Measurements from ENCODE around the gene CYGB.
A peak's percentile ranks its signal among the peaks of the same experiment; 100 is the strongest.

Gene CYGB

DNA sequence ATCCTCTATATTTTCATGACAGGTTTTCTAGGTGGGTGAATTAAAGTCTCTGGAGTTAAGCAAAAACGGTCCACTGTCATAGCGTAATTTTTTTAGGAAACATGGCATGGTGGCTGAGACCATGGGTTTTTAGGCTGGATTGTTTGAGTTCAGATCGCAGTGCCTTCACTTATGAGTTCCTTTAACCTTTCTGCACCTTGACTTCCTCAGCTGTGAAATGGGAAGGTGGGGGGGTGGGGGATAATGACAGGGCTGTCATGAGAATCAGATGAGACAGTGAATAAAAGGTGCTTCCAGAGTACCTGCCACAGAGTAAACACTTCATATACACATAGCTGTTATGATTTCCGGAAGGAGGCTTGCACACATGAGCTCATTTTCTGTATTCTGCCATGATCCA, 14.2 kb upstream of the CYGB start (continued):
- TF ChIP-seq ZNF138 (tag by site-specific recombination; IDR thresholded peaks at IDR 0.05; ENCODE audit: borderline replicate concordance) (no peak), KLF1 (tag by site-specific recombination; IDR thresholded peaks at IDR 0.05) (no peak), ZNF155 (tag by site-specific recombination; IDR thresholded peaks at IDR 0.05) (no peak)
- TF ChIP-seq, protein P1, sequence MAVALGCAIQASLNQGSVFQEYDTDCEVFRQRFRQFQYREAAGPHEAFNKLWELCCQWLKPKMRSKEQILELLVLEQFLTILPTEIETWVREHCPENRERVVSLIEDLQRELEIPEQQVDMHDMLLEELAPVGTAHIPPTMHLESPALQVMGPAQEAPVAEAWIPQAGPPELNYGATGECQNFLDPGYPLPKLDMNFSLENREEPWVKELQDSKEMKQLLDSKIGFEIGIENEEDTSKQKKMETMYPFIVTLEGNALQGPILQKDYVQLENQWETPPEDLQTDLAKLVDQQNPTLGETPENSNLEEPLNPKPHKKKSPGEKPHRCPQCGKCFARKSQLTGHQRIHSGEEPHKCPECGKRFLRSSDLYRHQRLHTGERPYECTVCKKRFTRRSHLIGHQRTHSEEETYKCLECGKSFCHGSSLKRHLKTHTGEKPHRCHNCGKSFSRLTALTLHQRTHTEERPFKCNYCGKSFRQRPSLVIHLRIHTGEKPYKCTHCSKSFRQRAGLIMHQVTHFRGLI (tag by site-specific recombination; IDR thresholded peaks at IDR 0.05), result no peak

DNA sequence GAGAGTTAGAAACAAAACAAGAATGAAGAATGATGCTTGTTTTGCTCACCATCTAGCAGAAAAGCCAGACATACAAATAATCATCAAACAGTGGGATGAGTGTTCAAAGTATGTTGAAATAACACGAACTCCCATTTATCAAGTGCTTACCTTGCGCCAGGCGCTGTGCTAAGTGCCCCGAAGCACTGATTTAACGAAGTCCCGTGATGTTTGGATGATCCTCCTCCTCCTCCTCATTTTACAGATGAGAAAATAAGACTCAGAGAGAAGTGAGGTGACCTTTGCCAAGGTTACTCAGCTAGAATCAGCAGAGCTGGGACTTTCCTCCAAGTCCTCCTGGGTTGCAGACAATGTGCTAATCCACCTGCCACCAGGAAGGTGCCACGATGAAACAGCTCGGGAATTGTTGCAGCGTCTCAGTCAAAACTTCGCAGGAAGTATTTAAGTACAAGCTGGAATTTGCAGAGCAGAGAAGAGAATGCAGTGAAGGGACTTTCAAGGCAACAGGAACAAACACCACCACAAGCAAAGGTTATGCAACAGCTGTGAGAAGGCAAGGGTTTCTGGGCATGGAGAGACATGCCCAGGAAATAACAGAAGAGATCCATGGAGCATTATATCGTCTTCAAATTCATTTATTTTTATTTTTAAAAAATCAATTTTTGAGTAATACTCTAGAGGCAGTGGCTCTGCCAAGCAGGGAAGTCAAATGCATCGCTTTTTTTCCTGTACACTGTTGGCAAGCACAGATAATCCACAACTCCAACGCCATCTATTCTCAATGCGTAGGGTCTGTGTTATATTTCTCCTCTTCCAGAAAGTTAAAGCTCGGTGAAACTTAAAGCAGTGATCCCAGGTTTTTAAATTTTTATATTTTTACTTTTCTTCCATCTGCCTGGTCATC, 13.5 kb upstream of the CYGB start:
- ChIA-PET CTCF (interaction anchor here (0.6 to 5.4 kb wide), 12 partner anchors 10 to 130 kb away, joined by 3 to 49 read pairs (median 4); no protein-coding TSS in a partner anchor), POLR2A (interaction anchor here (0.9 to 1.3 kb wide), 2 partner anchors 10 to 121 kb away, joined by 3 to 4 read pairs; no protein-coding TSS in a partner anchor)
- Histone ChIP-seq H3K9me3 (ENCODE audit: control insufficient read depth, insufficient read depth, low read depth, low read length) (no peaks in the 10 kb centered on the region), H3K4me1 (ENCODE audit: control insufficient read depth, insufficient read depth, low read length) (peaks cover 21% of the 10 kb centered on the region), H3K36me3 (ENCODE audit: control insufficient read depth in 2 of 2, insufficient read depth in 1 of 2, low read length in 2 of 2) (peaks cover 0 to 3% of the 10 kb centered on the region in 2 experiments; a peak in 2 of 3 replicates), H3K4me3 (ENCODE audit: low read depth, low read length) (no peak overlapping the region), H3K27ac (ENCODE audit: extremely low read depth, low read depth, low read length) (peak overlapping the region; percentile 55)
- TF ChIP-seq ZXDB (tag by site-specific recombination; IDR thresholded peaks at IDR 0.05), result no peak
- no peak for TF ChIP-seq ZNF133 (tag by site-specific recombination; IDR thresholded peaks at IDR 0.05)
- TF ChIP-seq, protein P2, sequence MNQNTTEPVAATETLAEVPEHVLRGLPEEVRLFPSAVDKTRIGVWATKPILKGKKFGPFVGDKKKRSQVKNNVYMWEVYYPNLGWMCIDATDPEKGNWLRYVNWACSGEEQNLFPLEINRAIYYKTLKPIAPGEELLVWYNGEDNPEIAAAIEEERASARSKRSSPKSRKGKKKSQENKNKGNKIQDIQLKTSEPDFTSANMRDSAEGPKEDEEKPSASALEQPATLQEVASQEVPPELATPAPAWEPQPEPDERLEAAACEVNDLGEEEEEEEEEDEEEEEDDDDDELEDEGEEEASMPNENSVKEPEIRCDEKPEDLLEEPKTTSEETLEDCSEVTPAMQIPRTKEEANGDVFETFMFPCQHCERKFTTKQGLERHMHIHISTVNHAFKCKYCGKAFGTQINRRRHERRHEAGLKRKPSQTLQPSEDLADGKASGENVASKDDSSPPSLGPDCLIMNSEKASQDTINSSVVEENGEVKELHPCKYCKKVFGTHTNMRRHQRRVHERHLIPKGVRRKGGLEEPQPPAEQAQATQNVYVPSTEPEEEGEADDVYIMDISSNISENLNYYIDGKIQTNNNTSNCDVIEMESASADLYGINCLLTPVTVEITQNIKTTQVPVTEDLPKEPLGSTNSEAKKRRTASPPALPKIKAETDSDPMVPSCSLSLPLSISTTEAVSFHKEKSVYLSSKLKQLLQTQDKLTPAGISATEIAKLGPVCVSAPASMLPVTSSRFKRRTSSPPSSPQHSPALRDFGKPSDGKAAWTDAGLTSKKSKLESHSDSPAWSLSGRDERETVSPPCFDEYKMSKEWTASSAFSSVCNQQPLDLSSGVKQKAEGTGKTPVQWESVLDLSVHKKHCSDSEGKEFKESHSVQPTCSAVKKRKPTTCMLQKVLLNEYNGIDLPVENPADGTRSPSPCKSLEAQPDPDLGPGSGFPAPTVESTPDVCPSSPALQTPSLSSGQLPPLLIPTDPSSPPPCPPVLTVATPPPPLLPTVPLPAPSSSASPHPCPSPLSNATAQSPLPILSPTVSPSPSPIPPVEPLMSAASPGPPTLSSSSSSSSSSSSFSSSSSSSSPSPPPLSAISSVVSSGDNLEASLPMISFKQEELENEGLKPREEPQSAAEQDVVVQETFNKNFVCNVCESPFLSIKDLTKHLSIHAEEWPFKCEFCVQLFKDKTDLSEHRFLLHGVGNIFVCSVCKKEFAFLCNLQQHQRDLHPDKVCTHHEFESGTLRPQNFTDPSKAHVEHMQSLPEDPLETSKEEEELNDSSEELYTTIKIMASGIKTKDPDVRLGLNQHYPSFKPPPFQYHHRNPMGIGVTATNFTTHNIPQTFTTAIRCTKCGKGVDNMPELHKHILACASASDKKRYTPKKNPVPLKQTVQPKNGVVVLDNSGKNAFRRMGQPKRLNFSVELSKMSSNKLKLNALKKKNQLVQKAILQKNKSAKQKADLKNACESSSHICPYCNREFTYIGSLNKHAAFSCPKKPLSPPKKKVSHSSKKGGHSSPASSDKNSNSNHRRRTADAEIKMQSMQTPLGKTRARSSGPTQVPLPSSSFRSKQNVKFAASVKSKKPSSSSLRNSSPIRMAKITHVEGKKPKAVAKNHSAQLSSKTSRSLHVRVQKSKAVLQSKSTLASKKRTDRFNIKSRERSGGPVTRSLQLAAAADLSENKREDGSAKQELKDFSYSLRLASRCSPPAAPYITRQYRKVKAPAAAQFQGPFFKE (tag by site-specific recombination; IDR thresholded peaks at IDR 0.05; ENCODE audit: borderline replicate concordance), result no peak
- TF ChIP-seq ZNF747 (tag by site-specific recombination; IDR thresholded peaks at IDR 0.05), result no peak
- TF ChIP-seq ZNF555 (tag by site-specific recombination; conservative IDR thresholded peaks at IDR 0.05), result no peak
- no peak for TF ChIP-seq KLF7 (tag by site-specific recombination; IDR thresholded peaks at IDR 0.05; ENCODE audit: borderline replicate concordance)
- TF ChIP-seq, protein P3, sequence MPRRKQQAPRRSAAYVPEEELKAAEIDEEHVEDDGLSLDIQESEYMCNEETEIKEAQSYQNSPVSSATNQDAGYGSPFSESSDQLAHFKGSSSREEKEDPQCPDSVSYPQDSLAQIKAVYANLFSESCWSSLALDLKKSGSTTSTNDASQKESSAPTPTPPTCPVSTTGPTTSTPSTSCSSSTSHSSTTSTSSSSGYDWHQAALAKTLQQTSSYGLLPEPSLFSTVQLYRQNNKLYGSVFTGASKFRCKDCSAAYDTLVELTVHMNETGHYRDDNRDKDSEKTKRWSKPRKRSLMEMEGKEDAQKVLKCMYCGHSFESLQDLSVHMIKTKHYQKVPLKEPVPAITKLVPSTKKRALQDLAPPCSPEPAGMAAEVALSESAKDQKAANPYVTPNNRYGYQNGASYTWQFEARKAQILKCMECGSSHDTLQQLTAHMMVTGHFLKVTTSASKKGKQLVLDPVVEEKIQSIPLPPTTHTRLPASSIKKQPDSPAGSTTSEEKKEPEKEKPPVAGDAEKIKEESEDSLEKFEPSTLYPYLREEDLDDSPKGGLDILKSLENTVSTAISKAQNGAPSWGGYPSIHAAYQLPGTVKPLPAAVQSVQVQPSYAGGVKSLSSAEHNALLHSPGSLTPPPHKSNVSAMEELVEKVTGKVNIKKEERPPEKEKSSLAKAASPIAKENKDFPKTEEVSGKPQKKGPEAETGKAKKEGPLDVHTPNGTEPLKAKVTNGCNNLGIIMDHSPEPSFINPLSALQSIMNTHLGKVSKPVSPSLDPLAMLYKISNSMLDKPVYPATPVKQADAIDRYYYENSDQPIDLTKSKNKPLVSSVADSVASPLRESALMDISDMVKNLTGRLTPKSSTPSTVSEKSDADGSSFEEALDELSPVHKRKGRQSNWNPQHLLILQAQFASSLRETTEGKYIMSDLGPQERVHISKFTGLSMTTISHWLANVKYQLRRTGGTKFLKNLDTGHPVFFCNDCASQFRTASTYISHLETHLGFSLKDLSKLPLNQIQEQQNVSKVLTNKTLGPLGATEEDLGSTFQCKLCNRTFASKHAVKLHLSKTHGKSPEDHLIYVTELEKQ (tag by site-specific recombination; IDR thresholded peaks at IDR 0.05; ENCODE audit: borderline replicate concordance), result no peak
- no peak for TF ChIP-seq SP2 (tag by site-specific recombination; IDR thresholded peaks at IDR 0.05)
- TF ChIP-seq ZNF768 (tag by site-specific recombination; IDR thresholded peaks at IDR 0.05), result no peak
- no peak for TF ChIP-seq HOXD13 (CRISPR knock-in tag; IDR thresholded peaks at IDR 0.05; ENCODE audit: borderline replicate concordance)
- TF ChIP-seq ZNF404 (tag by site-specific recombination; IDR thresholded peaks at IDR 0.05), result no peak
- TF ChIP-seq ZNF121 (tag by site-specific recombination; IDR thresholded peaks at IDR 0.05), result no peak
- no peak for TF ChIP-seq ZFP69B (tag by site-specific recombination; IDR thresholded peaks at IDR 0.05)
- no peak for TF ChIP-seq GLIS2 (tag by site-specific recombination; IDR thresholded peaks at IDR 0.05)
- TF ChIP-seq OVOL3 (tag by site-specific recombination; IDR thresholded peaks at IDR 0.05), result no peak
- TF ChIP-seq WT1 (tag by site-specific recombination; IDR thresholded peaks at IDR 0.05), result peak; percentile 96
- TF ChIP-seq ZNF350 (tag by site-specific recombination; IDR thresholded peaks at IDR 0.05), result no peak
- TF ChIP-seq ZNF394 (tag by site-specific recombination; IDR thresholded peaks at IDR 0.05; ENCODE audit: borderline replicate concordance), result peak; percentile 14; the same call in 1 of the 2 replicates
- no peak for TF ChIP-seq ZNF433 (tag by site-specific recombination; IDR thresholded peaks at IDR 0.05; ENCODE audit: low read depth)
- TF ChIP-seq, protein P4, sequence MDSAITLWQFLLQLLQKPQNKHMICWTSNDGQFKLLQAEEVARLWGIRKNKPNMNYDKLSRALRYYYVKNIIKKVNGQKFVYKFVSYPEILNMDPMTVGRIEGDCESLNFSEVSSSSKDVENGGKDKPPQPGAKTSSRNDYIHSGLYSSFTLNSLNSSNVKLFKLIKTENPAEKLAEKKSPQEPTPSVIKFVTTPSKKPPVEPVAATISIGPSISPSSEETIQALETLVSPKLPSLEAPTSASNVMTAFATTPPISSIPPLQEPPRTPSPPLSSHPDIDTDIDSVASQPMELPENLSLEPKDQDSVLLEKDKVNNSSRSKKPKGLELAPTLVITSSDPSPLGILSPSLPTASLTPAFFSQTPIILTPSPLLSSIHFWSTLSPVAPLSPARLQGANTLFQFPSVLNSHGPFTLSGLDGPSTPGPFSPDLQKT (IDR thresholded peaks at IDR 0.05; ENCODE audit: borderline replicate concordance, low read depth, low read length), result no peak
